ENCODE measurements around the gene PDCD2L. TPM values are rescaled to one million over a fixed set of nuclear protein-coding genes. Genes with fewer than 3 reads are reported as not detected.

PDCD2L gene
- polyA plus RNA-seq, 1 donor (not counting 4 experiments of a cell fraction or from before 2014, with no cell fraction given): 23.8 TPM

- Histone ChIP-seq H3K4me3 (ENCODE audit: control insufficient read depth in 2 of 3, extremely low read depth in 1 of 3, insufficient read depth in 2 of 3, low read depth in 1 of 3, low read length in 3 of 3) (no peak overlapping the region), H3K9ac (ENCODE audit: control insufficient read depth, extremely low read depth, insufficient read depth, low read length) (no peak overlapping the region), H3K9me3 (ENCODE audit: control insufficient read depth, low read depth, low read length) (no peaks in the 10 kb centered on the region), H3K79me2 (ENCODE audit: control insufficient read depth, insufficient read depth, low read length) (no peaks in the 10 kb centered on the region), H3K27me3 (ENCODE audit: control insufficient read depth, extremely low read depth, insufficient read depth, low read length) (no peaks in the 10 kb centered on the region), H4K20me1 (ENCODE audit: control insufficient read depth, extremely low read depth, insufficient read depth, low read length) (no peaks in the 10 kb centered on the region), H3K4me1 (ENCODE audit: control insufficient read depth, extremely low read depth, insufficient read depth, low read length) (peaks cover 19% of the 10 kb centered on the region), H3K9me1 (ENCODE audit: control insufficient read depth, extremely low read depth, insufficient read depth, low read length) (no peaks in the 10 kb centered on the region), H3K4me2 (ENCODE audit: control insufficient read depth, extremely low read depth, insufficient read depth, low read depth, low read length) (no peak overlapping the region), H3K36me3 (ENCODE audit: control insufficient read depth in 2 of 2, extremely low read depth in 1 of 2, insufficient read depth in 2 of 2, low read length in 2 of 2) (peaks cover 7% of the 10 kb centered on the region in 2 experiments), H3K27ac (ENCODE audit: control insufficient read depth, insufficient read depth, low read length) (no peak overlapping the region), H2AFZ (ENCODE audit: control insufficient read depth, low read length) (no peak overlapping the region)
- no peak for DNase-seq (ENCODE audit: low read depth, low spot score)
- TF ChIP-seq EZH2 (IDR thresholded peaks at IDR 0.05; ENCODE audit: low read length) (no peak), CTCF (optimal IDR thresholded peaks at IDR 0.05 in 1 of 3, IDR thresholded peaks at IDR 0.05 in 1 of 3, conservative IDR thresholded peaks at IDR 0.05 in 1 of 3; ENCODE audit: extremely low read depth in 1 of 3, insufficient read depth in 2 of 3, low read length in 3 of 3) (no peak)
- dilution Hi-C loops (cut with MboI; ENCODE audit: extremely low pct_ligation_motif_present, low sequenced_read_pairs): no loop called here
- no peak for FAIRE-seq
These were observed 47.3 kb upstream of the PDCD2L start for GRCh38 chr19:34356875-34357274.

- Histone ChIP-seq H3K36me3 (ENCODE audit: control insufficient read depth in 2 of 2, extremely low read depth in 1 of 2, insufficient read depth in 2 of 2, low read length in 2 of 2) (peaks cover 7% of the 10 kb centered on the region in 2 experiments), H3K79me2 (ENCODE audit: control insufficient read depth, insufficient read depth, low read length) (no peaks in the 10 kb centered on the region), H3K9ac (ENCODE audit: control insufficient read depth, extremely low read depth, insufficient read depth, low read length) (no peak overlapping the region), H3K27me3 (ENCODE audit: control insufficient read depth, extremely low read depth, insufficient read depth, low read length) (no peaks in the 10 kb centered on the region), H3K4me3 (ENCODE audit: control insufficient read depth in 2 of 3, extremely low read depth in 1 of 3, insufficient read depth in 2 of 3, low read depth in 1 of 3, low read length in 3 of 3) (no peak overlapping the region), H3K4me1 (ENCODE audit: control insufficient read depth, extremely low read depth, insufficient read depth, low read length) (peaks cover 19% of the 10 kb centered on the region), H3K9me1 (ENCODE audit: control insufficient read depth, extremely low read depth, insufficient read depth, low read length) (no peaks in the 10 kb centered on the region), H3K4me2 (ENCODE audit: control insufficient read depth, extremely low read depth, insufficient read depth, low read depth, low read length) (no peak overlapping the region), H2AFZ (ENCODE audit: control insufficient read depth, low read length) (no peak overlapping the region), H3K27ac (ENCODE audit: control insufficient read depth, insufficient read depth, low read length) (no peak overlapping the region), H3K9me3 (ENCODE audit: control insufficient read depth, low read depth, low read length) (no peaks in the 10 kb centered on the region), H4K20me1 (ENCODE audit: control insufficient read depth, extremely low read depth, insufficient read depth, low read length) (no peaks in the 10 kb centered on the region)
- dilution Hi-C loops (cut with MboI; ENCODE audit: extremely low pct_ligation_motif_present, low sequenced_read_pairs): no loop called here
- FAIRE-seq (no peak), DNase-seq (ENCODE audit: low read depth, low spot score) (no peak)
- TF ChIP-seq EZH2 (IDR thresholded peaks at IDR 0.05; ENCODE audit: low read length) (no peak), CTCF (optimal IDR thresholded peaks at IDR 0.05 in 1 of 3, IDR thresholded peaks at IDR 0.05 in 1 of 3, conservative IDR thresholded peaks at IDR 0.05 in 1 of 3; ENCODE audit: extremely low read depth in 1 of 3, insufficient read depth in 2 of 3, low read length in 3 of 3) (no peak)
These were observed 46.8 kb upstream of the PDCD2L start for GRCh38 chr19:34357431-34357830.
